B cell (primary cell): Measurements from ENCODE around the gene RPL18. TPM values are rescaled to one million over a fixed set of nuclear protein-coding genes. Genes with fewer than 3 reads are reported as not detected.

ENCODE experiments used
- ATAC-seq: fragments of 200-7000 bp; cut with Tn5 transposase; one replicate; pipeline ENCODE4 v1.10.0; 2021; ENCODE audit warnings: low read depth, mild to moderate bottlenecking, moderate number of reproducible peaks, moderate library complexity
- CTCF ChIA-PET: fragments of 350-600 bp; sonication (Branson Sonifier 250); formaldehyde crosslinking; loops from one replicate; lab custom pipeline; 2021; ENCODE audit warnings: antibody characterized with exemption, inconsistent platforms; lab: Charles Lee
- POLR2A ChIA-PET: fragments of 350-600 bp; sonication (Branson Sonifier 250); formaldehyde crosslinking; loops from one replicate; lab custom pipeline; 2021; ENCODE audit warnings: antibody characterized with exemption; lab: Charles Lee
- DNase-seq: peaks from one replicate; pipeline ENCODE4 v3.0.0; 2013
- H2AFZ ChIP-seq: 2 replicates; pipeline ENCODE4 v1.6.1; 2012; ENCODE audit warnings: mild to moderate bottlenecking, low read depth, low read length; ENCODE audit not compliant: insufficient read depth, poor library complexity, severe bottlenecking
- H3K27ac ChIP-seq, 2 donors: 1 replicate in 1 of 2; 2 replicates in 1 of 2; pipeline ENCODE4 v1.5.1; 2012 to 2013; ENCODE audit warnings: low read length in 2 of 2, mild to moderate bottlenecking in 2 of 2, moderate library complexity in 1 of 2
- H3K27me3 ChIP-seq, 4 experiments: fragments of 200-600 bp in 1 of 4; sonication (generic) in 1 of 4; replicated peaks in 1 of 4; 1 replicate in 2 of 4; 2 replicates in 2 of 4; pipeline versions ENCODE4 v1.6.1 to v1.7.0; 2013 to 2016; ENCODE audit warnings: low read length in 3 of 4, mild to moderate bottlenecking in 2 of 4, mixed read lengths in 1 of 4, moderate library complexity in 1 of 4; ENCODE audit not compliant: insufficient read depth in 4 of 4, control insufficient read depth in 3 of 4; ENCODE audit errors: control extremely low read depth in 1 of 4
- H3K36me3 ChIP-seq, 2 experiments: replicated peaks in 1 of 2; 1 replicate in 1 of 2; 2 replicates in 1 of 2; pipeline versions ENCODE4 v1.6.1 to v1.7.1; 2013; ENCODE audit warnings: low read length in 1 of 2; ENCODE audit not compliant: insufficient read depth in 2 of 2, control insufficient read depth in 1 of 2; ENCODE audit errors: control extremely low read depth in 1 of 2, extremely low read depth in 1 of 2
- H3K4me1 ChIP-seq, 2 donors: fragments of 200-600 bp in 1 of 2; sonication (generic) in 1 of 2; 1 replicate in 1 of 2; 2 replicates in 1 of 2; pipeline versions ENCODE4 v1.5.1 to v1.6.1; 2013 to 2017; ENCODE audit warnings: low read length in 2 of 2; ENCODE audit not compliant: control insufficient read depth in 2 of 2, insufficient read depth in 2 of 2
- H3K4me2 ChIP-seq: replicated peaks from 2 replicates; pipeline ENCODE3; 2012; ENCODE audit warnings: mild to moderate bottlenecking, low read depth, low read length; ENCODE audit not compliant: poor library complexity, severe bottlenecking
- H3K4me3 ChIP-seq, 5 experiments: fragments of 200-600 bp in 1 of 5; sonication (generic) in 1 of 5; 1 replicate in 3 of 5; 2 replicates in 2 of 5; pipeline versions ENCODE4 v1.5.1 to v1.7.0; 2011 to 2016; ENCODE audit warnings: low read length in 4 of 5, mild to moderate bottlenecking in 4 of 5, low read depth in 2 of 5, control low read depth in 1 of 5, moderate library complexity in 1 of 5; ENCODE audit not compliant: insufficient read depth in 1 of 5; ENCODE audit errors: control extremely low read depth in 1 of 5, extremely low read depth in 1 of 5
- H3K79me2 ChIP-seq: fragments of 200-600 bp; sonication (generic); one replicate; pipeline ENCODE4 v1.6.0; 2016; ENCODE audit warnings: low read length; ENCODE audit not compliant: control insufficient read depth, insufficient read depth
- H3K9ac ChIP-seq: fragments of 200-600 bp; sonication (generic); 2 replicates; pipeline ENCODE4 v1.6.1; 2017; ENCODE audit warnings: mild to moderate bottlenecking, low read length, moderate library complexity
- H3K9me3 ChIP-seq, 3 donors: one replicate each; pipeline versions ENCODE4 v1.6.1 to v1.7.1; 2013; ENCODE audit warnings: low read length in 2 of 3; ENCODE audit not compliant: control insufficient read depth in 2 of 3, insufficient read depth in 1 of 3; ENCODE audit errors: control extremely low read depth in 1 of 3
- H4K20me1 ChIP-seq: 2 replicates; pipeline ENCODE4 v1.6.0; 2012; ENCODE audit warnings: mild to moderate bottlenecking, low read length; ENCODE audit not compliant: insufficient read depth, control insufficient read depth, poor library complexity, severe bottlenecking
- H3K27ac Mint-ChIP-seq: one replicate; pipeline ENCODE4 v1.8.0; 2021; ENCODE audit warnings: mixed read lengths
- H3K27me3 Mint-ChIP-seq: one replicate; pipeline ENCODE4 v1.8.0; 2021; ENCODE audit warnings: mixed read lengths
- H3K4me1 Mint-ChIP-seq: one replicate; pipeline ENCODE4 v1.8.0; 2021; ENCODE audit warnings: mixed read lengths
- H3K4me3 Mint-ChIP-seq: one replicate; pipeline ENCODE4 v1.8.0; 2021; ENCODE audit warnings: mixed read lengths
- H3K9me3 Mint-ChIP-seq: one replicate; pipeline ENCODE4 v1.8.0; 2022; ENCODE audit warnings: mixed read lengths; ENCODE audit not compliant: insufficient read depth
- EZH2 ChIP-seq: IDR thresholded peaks from 2 replicates; pipeline ENCODE4 v1.6.1; 2012; ENCODE audit warnings: borderline replicate concordance, low read depth, mild to moderate bottlenecking, moderate library complexity, low read length; ENCODE audit not compliant: insufficient read depth, poor library complexity, severe bottlenecking
- WGBS: methylation state at CpG from one replicate; pipeline ENCODE4 v1.1.5; 2013; ENCODE audit warnings: missing lambda C conversion rate; ENCODE audit not compliant: insufficient coverage; 5-methylcytosine and 5-hydroxymethylcytosine counted together
- intact Hi-C: fragments of 100-400 bp; cut with micrococcal nuclease; formaldehyde crosslinking; loops from one replicate; pipeline ENCODE4 v1.10.0; 2022
- polyA plus RNA-seq: library from polyadenylated mRNA; depleted of rRNA; stranded (reverse); fragments of >200 nt; gene quantifications from 2 replicates; pipeline ENCODE4 v1.2.3, GENCODE V29; 2012
- total RNA-seq, 2 donors: library from RNA; stranded (reverse); fragments of 120-200 nt in 1 of 2; gene quantifications; 1 replicate in 1 of 2; 2 replicates in 1 of 2; pipeline versions ENCODE4 v1.2.3 to v1.2.4, GENCODE V29; 2013 to 2022
- TF ChIP-seq, protein P1 (sequence below): fragments of 200-600 bp; IDR thresholded peaks from one replicate; pipeline ENCODE4 v1.8.0; 2022; ENCODE audit warnings: antibody characterized with exemption, mild to moderate bottlenecking

Gene RPL18
- total and polyA plus RNA-seq, 2 donors (not counting 1 experiment from before 2014, with no cell fraction given), result 2,248 to 4,393 TPM

DNA sequence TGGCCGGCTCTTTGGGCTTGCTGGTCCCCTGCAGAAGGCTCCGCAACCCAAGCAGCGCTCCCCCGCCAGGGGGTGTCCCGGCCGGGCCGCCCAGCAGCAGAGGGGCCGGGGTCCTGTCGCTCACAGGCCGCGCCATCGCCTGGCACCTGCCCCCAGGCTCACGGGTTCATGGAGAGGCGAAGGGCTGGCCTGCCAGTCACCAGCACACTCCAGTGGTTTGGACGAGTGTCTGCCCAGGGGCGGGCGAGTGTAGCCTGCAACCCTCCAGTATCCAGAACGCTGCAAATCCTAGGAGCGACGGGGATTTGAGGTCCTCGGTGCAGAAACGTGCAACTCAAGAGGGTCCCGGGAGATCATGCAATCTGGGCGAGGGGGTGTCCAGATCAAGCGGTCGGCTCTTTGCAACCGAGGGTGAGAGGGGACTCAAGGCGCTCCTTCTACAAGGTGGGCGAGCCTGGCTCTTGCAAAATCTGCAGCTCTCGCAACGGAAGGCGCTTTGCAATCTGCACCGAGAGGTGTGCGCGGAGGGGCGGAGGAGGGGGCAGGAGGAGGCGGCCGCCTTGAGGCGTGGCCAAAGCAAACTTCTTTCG is 18.0 kb upstream of the RPL18 start, which contains the start of gene DBP:
Gene DBP (minus strand): TSS at position 521 of the 590 bp plus-strand sequence. CDS start 385 bp downstream, at position 136.
- no peak for ATAC-seq
- WGBS, result under 1% methylated on average over 40 of the region's 40 CpGs
- Histone ChIP-seq H3K27me3 (no peaks in the 10 kb centered on the region), H4K20me1 (peaks cover 45% of the 10 kb centered on the region), H3K79me2 (peaks cover 45% of the 10 kb centered on the region), H3K27ac (peak within 1 kb of the TSS; percentile 89 to 94), H3K4me3 (peak within 1 kb of the TSS; percentile 74 to 98 (median 88)), H3K4me2 (peak within 1 kb of the TSS; percentile 99), H3K4me1 (peaks cover 40 to 41% of the 10 kb centered on the region in 2 donors), H2AFZ (peak within 1 kb of the TSS; percentile 76), H3K36me3 (peaks cover 0 to 19% of the 10 kb centered on the region in 2 experiments), H3K9ac (peak within 1 kb of the TSS; percentile 82), H3K9me3 (peaks cover 0 to 5% (median 0%) of the 10 kb centered on the region in 3 donors)
- Mint-ChIP-seq H3K9me3 (peaks cover 4% of the 10 kb centered on the region), H3K27me3 (no peaks in the 10 kb centered on the region), H3K4me1 (peaks cover 55% of the 10 kb centered on the region), H3K4me3 (peak within 1 kb of the TSS; percentile 96), H3K27ac (peak within 1 kb of the TSS; percentile 100)
- TF ChIP-seq EZH2, result no peak
- TF ChIP-seq, protein P1, sequence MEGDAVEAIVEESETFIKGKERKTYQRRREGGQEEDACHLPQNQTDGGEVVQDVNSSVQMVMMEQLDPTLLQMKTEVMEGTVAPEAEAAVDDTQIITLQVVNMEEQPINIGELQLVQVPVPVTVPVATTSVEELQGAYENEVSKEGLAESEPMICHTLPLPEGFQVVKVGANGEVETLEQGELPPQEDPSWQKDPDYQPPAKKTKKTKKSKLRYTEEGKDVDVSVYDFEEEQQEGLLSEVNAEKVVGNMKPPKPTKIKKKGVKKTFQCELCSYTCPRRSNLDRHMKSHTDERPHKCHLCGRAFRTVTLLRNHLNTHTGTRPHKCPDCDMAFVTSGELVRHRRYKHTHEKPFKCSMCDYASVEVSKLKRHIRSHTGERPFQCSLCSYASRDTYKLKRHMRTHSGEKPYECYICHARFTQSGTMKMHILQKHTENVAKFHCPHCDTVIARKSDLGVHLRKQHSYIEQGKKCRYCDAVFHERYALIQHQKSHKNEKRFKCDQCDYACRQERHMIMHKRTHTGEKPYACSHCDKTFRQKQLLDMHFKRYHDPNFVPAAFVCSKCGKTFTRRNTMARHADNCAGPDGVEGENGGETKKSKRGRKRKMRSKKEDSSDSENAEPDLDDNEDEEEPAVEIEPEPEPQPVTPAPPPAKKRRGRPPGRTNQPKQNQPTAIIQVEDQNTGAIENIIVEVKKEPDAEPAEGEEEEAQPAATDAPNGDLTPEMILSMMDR, result peak; percentile 51
- ChIA-PET CTCF (interaction anchor here (0.7 to 2.7 kb wide), 5 partner anchors 9 to 310 kb away, joined by 3 to 12 read pairs (median 3); partner anchors contain the start of gene CA11), POLR2A (interaction anchor here (0.5 to 3.1 kb wide), 7 partner anchors 9 to 324 kb away, joined by 4 to 23 read pairs (median 6); partner anchors contain the start of genes CA11, NUCB1, RPL18 and SPHK2)
- intact Hi-C loops, result loop anchor here (1.0 to 10.0 kb wide), 10 partner anchors 13 to 1365 kb away; partner anchors contain the start of genes C19orf73, EMP3, FLT3LG and INAFM1
- no peak for DNase-seq
